Measurements from ENCODE around the gene CCDC159. TPM values are rescaled to one million over a fixed set of nuclear protein-coding genes. Genes with fewer than 3 reads are reported as not detected.
A peak's percentile ranks its signal among the peaks of the same experiment; 100 is the strongest.

The CCDC159 gene
- total and polyA plus RNA-seq, 2 experiments from 2014 or later = 3.4 to 6.2 TPM

- H3K79me2 ChIP-seq (replicated peaks; ENCODE audit: insufficient read depth) = peaks cover 10% of the 10 kb centered on the region; the same call in 1 of the 2 replicates
- no peak within 1 kb of the TSS for H2AFZ ChIP-seq
- peak within 1 kb of the TSS; percentile 77 for H3K4me2 ChIP-seq
- Mint-ChIP-seq H3K4me3 (no peak within 1 kb of the TSS), H3K4me1 (peaks cover 15% of the 10 kb centered on the region), H3K27me3 (ENCODE audit: insufficient read depth, low read depth, poor library complexity) (peaks cover 10% of the 10 kb centered on the region), H3K27ac (no peak within 1 kb of the TSS), H3K36me3 (ENCODE audit: low read depth) (peaks cover 15% of the 10 kb centered on the region), H3K9me3 (no peaks in the 10 kb centered on the region)
- H3K9me2 ChIP-seq (ENCODE audit: insufficient read depth) = no peaks in the 10 kb centered on the region
- DNase-seq (ENCODE audit: low spot score) (peak; percentile 100), ATAC-seq (peak; percentile 93)
- H3K4me3 ChIP-seq = peak within 1 kb of the TSS; percentile 55
- peak within 1 kb of the TSS; percentile 77 for H3K27ac ChIP-seq (ENCODE audit: low read depth)
- peaks cover 10% of the 10 kb centered on the region for H3K4me1 ChIP-seq (ENCODE audit: insufficient read depth)
- no peak for TF ChIP-seq NANOG (IDR thresholded peaks at IDR 0.05; ENCODE audit: borderline replicate concordance)
- no peak for TF ChIP-seq ZNF114 (CRISPR knock-in tag; IDR thresholded peaks at IDR 0.05)
- peak; percentile 94 for TF ChIP-seq POLR2AphosphoS5 (IDR thresholded peaks at IDR 0.05; ENCODE audit: low read depth)
- no peak for TF ChIP-seq REST (IDR thresholded peaks at IDR 0.05; ENCODE audit: unreplicated experiment)
- TF ChIP-seq, protein P1, sequence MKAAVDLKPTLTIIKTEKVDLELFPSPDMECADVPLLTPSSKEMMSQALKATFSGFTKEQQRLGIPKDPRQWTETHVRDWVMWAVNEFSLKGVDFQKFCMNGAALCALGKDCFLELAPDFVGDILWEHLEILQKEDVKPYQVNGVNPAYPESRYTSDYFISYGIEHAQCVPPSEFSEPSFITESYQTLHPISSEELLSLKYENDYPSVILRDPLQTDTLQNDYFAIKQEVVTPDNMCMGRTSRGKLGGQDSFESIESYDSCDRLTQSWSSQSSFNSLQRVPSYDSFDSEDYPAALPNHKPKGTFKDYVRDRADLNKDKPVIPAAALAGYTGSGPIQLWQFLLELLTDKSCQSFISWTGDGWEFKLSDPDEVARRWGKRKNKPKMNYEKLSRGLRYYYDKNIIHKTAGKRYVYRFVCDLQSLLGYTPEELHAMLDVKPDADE (IDR thresholded peaks at IDR 0.05) = peak; percentile 61; the same call in 1 of the 2 replicates
- TF ChIP-seq, protein P2, sequence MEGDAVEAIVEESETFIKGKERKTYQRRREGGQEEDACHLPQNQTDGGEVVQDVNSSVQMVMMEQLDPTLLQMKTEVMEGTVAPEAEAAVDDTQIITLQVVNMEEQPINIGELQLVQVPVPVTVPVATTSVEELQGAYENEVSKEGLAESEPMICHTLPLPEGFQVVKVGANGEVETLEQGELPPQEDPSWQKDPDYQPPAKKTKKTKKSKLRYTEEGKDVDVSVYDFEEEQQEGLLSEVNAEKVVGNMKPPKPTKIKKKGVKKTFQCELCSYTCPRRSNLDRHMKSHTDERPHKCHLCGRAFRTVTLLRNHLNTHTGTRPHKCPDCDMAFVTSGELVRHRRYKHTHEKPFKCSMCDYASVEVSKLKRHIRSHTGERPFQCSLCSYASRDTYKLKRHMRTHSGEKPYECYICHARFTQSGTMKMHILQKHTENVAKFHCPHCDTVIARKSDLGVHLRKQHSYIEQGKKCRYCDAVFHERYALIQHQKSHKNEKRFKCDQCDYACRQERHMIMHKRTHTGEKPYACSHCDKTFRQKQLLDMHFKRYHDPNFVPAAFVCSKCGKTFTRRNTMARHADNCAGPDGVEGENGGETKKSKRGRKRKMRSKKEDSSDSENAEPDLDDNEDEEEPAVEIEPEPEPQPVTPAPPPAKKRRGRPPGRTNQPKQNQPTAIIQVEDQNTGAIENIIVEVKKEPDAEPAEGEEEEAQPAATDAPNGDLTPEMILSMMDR (conservative IDR thresholded peaks at IDR 0.05; ENCODE audit: low read depth in 2 of 2) = no peak
- TF ChIP-seq JUNB (IDR thresholded peaks at IDR 0.05; ENCODE audit: unreplicated experiment) = no peak
- TF ChIP-seq ZNF331 (CRISPR knock-in tag; IDR thresholded peaks at IDR 0.05; ENCODE audit: low read depth) = no peak
- no peak for TF ChIP-seq STAT1 (IDR thresholded peaks at IDR 0.05; ENCODE audit: unreplicated experiment)
- TF ChIP-seq, protein P3, sequence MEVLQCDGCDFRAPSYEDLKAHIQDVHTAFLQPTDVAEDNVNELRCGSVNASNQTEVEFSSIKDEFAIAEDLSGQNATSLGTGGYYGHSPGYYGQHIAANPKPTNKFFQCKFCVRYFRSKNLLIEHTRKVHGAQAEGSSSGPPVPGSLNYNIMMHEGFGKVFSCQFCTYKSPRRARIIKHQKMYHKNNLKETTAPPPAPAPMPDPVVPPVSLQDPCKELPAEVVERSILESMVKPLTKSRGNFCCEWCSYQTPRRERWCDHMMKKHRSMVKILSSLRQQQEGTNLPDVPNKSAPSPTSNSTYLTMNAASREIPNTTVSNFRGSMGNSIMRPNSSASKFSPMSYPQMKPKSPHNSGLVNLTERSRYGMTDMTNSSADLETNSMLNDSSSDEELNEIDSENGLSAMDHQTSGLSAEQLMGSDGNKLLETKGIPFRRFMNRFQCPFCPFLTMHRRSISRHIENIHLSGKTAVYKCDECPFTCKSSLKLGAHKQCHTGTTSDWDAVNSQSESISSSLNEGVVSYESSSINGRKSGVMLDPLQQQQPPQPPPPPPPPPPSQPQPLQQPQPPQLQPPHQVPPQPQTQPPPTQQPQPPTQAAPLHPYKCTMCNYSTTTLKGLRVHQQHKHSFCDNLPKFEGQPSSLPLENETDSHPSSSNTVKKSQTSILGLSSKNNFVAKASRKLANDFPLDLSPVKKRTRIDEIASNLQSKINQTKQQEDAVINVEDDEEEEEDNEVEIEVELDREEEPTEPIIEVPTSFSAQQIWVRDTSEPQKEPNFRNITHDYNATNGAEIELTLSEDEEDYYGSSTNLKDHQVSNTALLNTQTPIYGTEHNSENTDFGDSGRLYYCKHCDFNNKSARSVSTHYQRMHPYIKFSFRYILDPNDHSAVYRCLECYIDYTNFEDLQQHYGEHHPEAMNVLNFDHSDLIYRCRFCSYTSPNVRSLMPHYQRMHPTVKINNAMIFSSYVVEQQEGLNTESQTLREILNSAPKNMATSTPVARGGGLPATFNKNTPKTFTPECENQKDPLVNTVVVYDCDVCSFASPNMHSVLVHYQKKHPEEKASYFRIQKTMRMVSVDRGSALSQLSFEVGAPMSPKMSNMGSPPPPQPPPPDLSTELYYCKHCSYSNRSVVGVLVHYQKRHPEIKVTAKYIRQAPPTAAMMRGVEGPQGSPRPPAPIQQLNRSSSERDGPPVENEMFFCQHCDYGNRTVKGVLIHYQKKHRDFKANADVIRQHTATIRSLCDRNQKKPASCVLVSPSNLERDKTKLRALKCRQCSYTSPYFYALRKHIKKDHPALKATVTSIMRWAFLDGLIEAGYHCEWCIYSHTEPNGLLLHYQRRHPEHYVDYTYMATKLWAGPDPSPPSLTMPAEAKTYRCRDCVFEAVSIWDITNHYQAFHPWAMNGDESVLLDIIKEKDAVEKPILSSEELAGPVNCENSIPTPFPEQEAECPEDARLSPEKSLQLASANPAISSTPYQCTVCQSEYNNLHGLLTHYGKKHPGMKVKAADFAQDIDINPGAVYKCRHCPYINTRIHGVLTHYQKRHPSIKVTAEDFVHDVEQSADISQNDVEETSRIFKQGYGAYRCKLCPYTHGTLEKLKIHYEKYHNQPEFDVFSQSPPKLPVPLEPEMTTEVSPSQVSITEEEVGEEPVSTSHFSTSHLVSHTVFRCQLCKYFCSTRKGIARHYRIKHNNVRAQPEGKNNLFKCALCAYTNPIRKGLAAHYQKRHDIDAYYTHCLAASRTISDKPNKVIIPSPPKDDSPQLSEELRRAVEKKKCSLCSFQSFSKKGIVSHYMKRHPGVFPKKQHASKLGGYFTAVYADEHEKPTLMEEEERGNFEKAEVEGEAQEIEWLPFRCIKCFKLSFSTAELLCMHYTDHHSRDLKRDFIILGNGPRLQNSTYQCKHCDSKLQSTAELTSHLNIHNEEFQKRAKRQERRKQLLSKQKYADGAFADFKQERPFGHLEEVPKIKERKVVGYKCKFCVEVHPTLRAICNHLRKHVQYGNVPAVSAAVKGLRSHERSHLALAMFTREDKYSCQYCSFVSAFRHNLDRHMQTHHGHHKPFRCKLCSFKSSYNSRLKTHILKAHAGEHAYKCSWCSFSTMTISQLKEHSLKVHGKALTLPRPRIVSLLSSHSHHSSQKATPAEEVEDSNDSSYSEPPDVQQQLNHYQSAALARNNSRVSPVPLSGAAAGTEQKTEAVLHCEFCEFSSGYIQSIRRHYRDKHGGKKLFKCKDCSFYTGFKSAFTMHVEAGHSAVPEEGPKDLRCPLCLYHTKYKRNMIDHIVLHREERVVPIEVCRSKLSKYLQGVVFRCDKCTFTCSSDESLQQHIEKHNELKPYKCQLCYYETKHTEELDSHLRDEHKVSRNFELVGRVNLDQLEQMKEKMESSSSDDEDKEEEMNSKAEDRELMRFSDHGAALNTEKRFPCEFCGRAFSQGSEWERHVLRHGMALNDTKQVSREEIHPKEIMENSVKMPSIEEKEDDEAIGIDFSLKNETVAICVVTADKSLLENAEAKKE (CRISPR knock-in tag; IDR thresholded peaks at IDR 0.05) = no peak
- TF ChIP-seq EZH2phosphoT487 (IDR thresholded peaks at IDR 0.05; ENCODE audit: unreplicated experiment) = no peak
- TF ChIP-seq CREB1 (CRISPR knock-in tag; IDR thresholded peaks at IDR 0.05; ENCODE audit: low read depth) = peak; percentile 69
- no peak for TF ChIP-seq EZH2 (IDR thresholded peaks at IDR 0.05; ENCODE audit: low read depth, unreplicated experiment)
- peaks cover 6% of the 10 kb centered on the region; the same call in 1 of the 2 replicates for H3F3A ChIP-seq (replicated peaks; ENCODE audit: low read depth)
- H3K36me3 ChIP-seq (ENCODE audit: insufficient read depth) = no peaks in the 10 kb centered on the region
- no peaks in the 10 kb centered on the region; the same call in 1 of the 2 replicates for H4K20me1 ChIP-seq (replicated peaks; ENCODE audit: insufficient read depth)
- no peaks in the 10 kb centered on the region for H3K27me3 ChIP-seq (ENCODE audit: insufficient read depth)
These were observed 28.3 kb downstream of the CCDC159 start, which contains the start of gene SWSAP1 for GRCh38 chr19:11374433-11375142. Gene SWSAP1, plus strand, starts transcription at chr19:11374666. Its CDS starts 15 bp downstream, at chr19:11374681.
